Posterior cingulate gyrus (tissue), 11 donors: Measurements from ENCODE around the gene ALDH1A3.

ENCODE experiments used
- DNase-seq, 10 donors: peaks; one replicate each; pipeline versions ENCODE4 v3.0.0 to v3.0.0-alpha.2; 2020 to 2021; ENCODE audit warnings: mixed read lengths in 3 of 10
- intact Hi-C: fragments of 100-400 bp; cut with DNase I; formaldehyde crosslinking; loops from one replicate; pipeline ENCODE4 v1.15.1; 2023

Gene ALDH1A3

GRCh38 chr15:100858294-100858693 lies 21.3 kb upstream of the ALDH1A3 start:
- peak in 1 of 10 donors; percentile 64 for DNase-seq
- intact Hi-C loops = no loop called here

GRCh38 chr15:100859970-100860828 lies 19.4 kb upstream of the ALDH1A3 start:
- intact Hi-C loops = no loop called here
- DNase-seq = peak in 1 of 10 donors; percentile 58

- intact Hi-C loops = no loop called here
- DNase-seq = no peak
These were observed 18.7 kb upstream of the ALDH1A3 start for GRCh38 chr15:100860829-100861510.

GRCh38 chr15:100861511-100861991 lies 18.1 kb upstream of the ALDH1A3 start:
- DNase-seq = peak; percentile 48 to 97 (median 77)
- intact Hi-C loops = no loop called here

GRCh38 chr15:100862162-100862561 lies 17.5 kb upstream of the ALDH1A3 start:
- no peak for DNase-seq
- intact Hi-C loops = no loop called here

- DNase-seq = peak in 1 of 10 donors; percentile 60
- intact Hi-C loops = no loop called here
These were observed 16.4 kb upstream of the ALDH1A3 start for GRCh38 chr15:100863075-100863795.

- peak; percentile 43 to 96 (median 72) for DNase-seq
These were observed 15.8 kb upstream of the ALDH1A3 start for GRCh38 chr15:100863796-100864267.

GRCh38 chr15:100866386-100867330 lies 13.0 kb upstream of the ALDH1A3 start:
- DNase-seq = peak in 1 of 10 donors; percentile 69
- intact Hi-C loops = no loop called here

More at GRCh38 chr15:100863796-100864267, 15.8 kb upstream of the ALDH1A3 start:
- intact Hi-C loops = no loop called here

- peak in 1 of 10 donors; percentile 25 for DNase-seq
- intact Hi-C loops = no loop called here
These were observed 12.2 kb upstream of the ALDH1A3 start for GRCh38 chr15:100867433-100867832.

- DNase-seq = peak in 2 of 10 donors; percentile 26 to 68
- intact Hi-C loops = no loop called here
These were observed 10.3 kb upstream of the ALDH1A3 start for GRCh38 chr15:100869151-100869999.

- intact Hi-C loops = loop anchor here (2.0 kb wide), 1 partner anchor 244 kb away; no protein-coding TSS in a partner anchor
These were observed 6.5 kb upstream of the ALDH1A3 start for GRCh38 chr15:100873029-100873677.

GRCh38 chr15:100875495-100875894 lies 4.1 kb upstream of the ALDH1A3 start:
- peak in 1 of 10 donors; percentile 35 for DNase-seq
- intact Hi-C loops = no loop called here

More at GRCh38 chr15:100873029-100873677, 6.5 kb upstream of the ALDH1A3 start:
- DNase-seq = peak in 6 of 10 donors; percentile 46 to 77 (median 67)

GRCh38 chr15:100875976-100876375 lies 3.7 kb upstream of the ALDH1A3 start:
- intact Hi-C loops = no loop called here
- no peak for DNase-seq

GRCh38 chr15:100877551-100877950 lies 2.1 kb upstream of the ALDH1A3 start:
- intact Hi-C loops = no loop called here

GRCh38 chr15:100878130-100878529 lies 1.5 kb upstream of the ALDH1A3 start:
- intact Hi-C loops = no loop called here
- peak in 2 of 10 donors; percentile 50 to 60 for DNase-seq

More at GRCh38 chr15:100877551-100877950, 2.1 kb upstream of the ALDH1A3 start:
- DNase-seq = peak in 1 of 10 donors; percentile 43

GRCh38 chr15:100878648-100879047 lies 983 bp upstream of the ALDH1A3 start:
- peak in 1 of 10 donors; percentile 2 for DNase-seq
- intact Hi-C loops = no loop called here

GRCh38 chr15:100879061-100879463 lies 569 bp upstream of the ALDH1A3 start:
- intact Hi-C loops = no loop called here
- DNase-seq = peak in 2 of 10 donors; percentile 70 to 81
